ENCODE data around the gene GPX7. TPM values are rescaled to one million over a fixed set of nuclear protein-coding genes. Genes with fewer than 3 reads are reported as not detected.

Gene GPX7
- total RNA-seq, 1 donor: 73.5 TPM

DNA sequence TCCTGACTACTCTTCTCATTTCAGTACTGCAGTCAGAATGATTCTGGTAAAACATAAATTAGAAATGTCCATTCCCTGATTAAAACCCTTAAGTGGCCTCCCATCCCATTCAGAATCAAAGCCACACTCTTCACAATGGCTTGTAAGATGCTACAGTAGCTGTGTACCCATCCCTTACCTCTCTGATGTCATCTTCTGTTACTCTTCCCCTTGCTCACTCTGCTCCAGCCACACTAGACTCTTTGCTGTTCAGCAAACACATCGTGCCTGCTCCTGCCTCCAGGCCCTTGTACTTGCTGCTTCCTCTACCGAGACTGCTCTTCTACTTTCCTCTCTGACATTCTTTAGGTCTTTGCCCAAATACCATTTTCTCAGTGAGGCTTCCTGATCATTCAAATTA is 4.3 kb upstream of the GPX7 start:
- H3K27ac ChIP-seq (ENCODE audit: low read depth, low read length): no peak overlapping the region
- no peaks in the 10 kb centered on the region for H3K9me3 ChIP-seq (ENCODE audit: low read depth, low read length)
- no peaks in the 10 kb centered on the region for H4K20me1 ChIP-seq (ENCODE audit: insufficient read depth, low read length)
- H3K4me2 ChIP-seq (ENCODE audit: insufficient read depth, low read length): no peak overlapping the region
- H3K27me3 ChIP-seq (ENCODE audit: insufficient read depth, low read length): peaks cover 4% of the 10 kb centered on the region
- DNase-seq (ENCODE audit: insufficient read length, low spot score, missing footprints): no peak
- H3K4me1 ChIP-seq (ENCODE audit: insufficient read depth, low read length): peaks cover 9% of the 10 kb centered on the region
- no peak overlapping the region for H3K4me3 ChIP-seq (ENCODE audit: insufficient read depth, low read length)
- no peak overlapping the region for H2AFZ ChIP-seq (ENCODE audit: low read length)
- peaks cover 6% of the 10 kb centered on the region for H3K79me2 ChIP-seq (ENCODE audit: insufficient read depth, low read length)
- no peaks in the 10 kb centered on the region for H3K36me3 ChIP-seq (ENCODE audit: insufficient read depth, low read length)
- TF ChIP-seq, protein P1, sequence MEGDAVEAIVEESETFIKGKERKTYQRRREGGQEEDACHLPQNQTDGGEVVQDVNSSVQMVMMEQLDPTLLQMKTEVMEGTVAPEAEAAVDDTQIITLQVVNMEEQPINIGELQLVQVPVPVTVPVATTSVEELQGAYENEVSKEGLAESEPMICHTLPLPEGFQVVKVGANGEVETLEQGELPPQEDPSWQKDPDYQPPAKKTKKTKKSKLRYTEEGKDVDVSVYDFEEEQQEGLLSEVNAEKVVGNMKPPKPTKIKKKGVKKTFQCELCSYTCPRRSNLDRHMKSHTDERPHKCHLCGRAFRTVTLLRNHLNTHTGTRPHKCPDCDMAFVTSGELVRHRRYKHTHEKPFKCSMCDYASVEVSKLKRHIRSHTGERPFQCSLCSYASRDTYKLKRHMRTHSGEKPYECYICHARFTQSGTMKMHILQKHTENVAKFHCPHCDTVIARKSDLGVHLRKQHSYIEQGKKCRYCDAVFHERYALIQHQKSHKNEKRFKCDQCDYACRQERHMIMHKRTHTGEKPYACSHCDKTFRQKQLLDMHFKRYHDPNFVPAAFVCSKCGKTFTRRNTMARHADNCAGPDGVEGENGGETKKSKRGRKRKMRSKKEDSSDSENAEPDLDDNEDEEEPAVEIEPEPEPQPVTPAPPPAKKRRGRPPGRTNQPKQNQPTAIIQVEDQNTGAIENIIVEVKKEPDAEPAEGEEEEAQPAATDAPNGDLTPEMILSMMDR (IDR thresholded peaks at IDR 0.05; ENCODE audit: extremely low read depth, low read depth, low read length): no peak

DNA sequence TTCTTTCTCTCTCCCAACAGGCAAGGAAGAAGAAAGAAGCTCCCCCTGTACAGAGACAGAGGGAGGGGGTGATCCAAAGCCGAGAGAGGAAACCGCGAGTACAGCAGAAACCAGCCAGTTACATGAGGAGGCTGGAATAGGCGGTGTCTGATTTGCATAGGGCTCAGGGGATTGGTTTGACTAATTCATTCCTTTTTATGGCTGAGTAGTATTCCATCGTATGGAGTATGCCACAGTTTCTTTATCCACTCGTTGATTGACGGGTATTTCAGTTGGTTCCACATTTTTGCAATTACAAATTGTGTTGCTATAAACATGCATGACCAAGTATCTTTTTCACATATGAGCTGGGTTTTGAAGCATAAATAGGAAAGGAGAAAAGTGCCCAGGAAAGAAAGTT is 3.4 kb upstream of the GPX7 start:
- no peak overlapping the region for H3K27ac ChIP-seq (ENCODE audit: low read depth, low read length)
- H3K4me2 ChIP-seq (ENCODE audit: insufficient read depth, low read length): no peak overlapping the region
- peaks cover 4% of the 10 kb centered on the region for H3K27me3 ChIP-seq (ENCODE audit: insufficient read depth, low read length)
- no peak overlapping the region for H2AFZ ChIP-seq (ENCODE audit: low read length)
- H3K36me3 ChIP-seq (ENCODE audit: insufficient read depth, low read length): no peaks in the 10 kb centered on the region
- no peak for DNase-seq (ENCODE audit: insufficient read length, low spot score, missing footprints)
- H4K20me1 ChIP-seq (ENCODE audit: insufficient read depth, low read length): no peaks in the 10 kb centered on the region
- H3K4me1 ChIP-seq (ENCODE audit: insufficient read depth, low read length): peaks cover 17% of the 10 kb centered on the region
- H3K4me3 ChIP-seq (ENCODE audit: insufficient read depth, low read length): no peak overlapping the region
- H3K9me3 ChIP-seq (ENCODE audit: low read depth, low read length): no peaks in the 10 kb centered on the region
- peaks cover 14% of the 10 kb centered on the region for H3K79me2 ChIP-seq (ENCODE audit: insufficient read depth, low read length)
- TF ChIP-seq, protein P1 (IDR thresholded peaks at IDR 0.05; ENCODE audit: extremely low read depth, low read depth, low read length): no peak

DNA sequence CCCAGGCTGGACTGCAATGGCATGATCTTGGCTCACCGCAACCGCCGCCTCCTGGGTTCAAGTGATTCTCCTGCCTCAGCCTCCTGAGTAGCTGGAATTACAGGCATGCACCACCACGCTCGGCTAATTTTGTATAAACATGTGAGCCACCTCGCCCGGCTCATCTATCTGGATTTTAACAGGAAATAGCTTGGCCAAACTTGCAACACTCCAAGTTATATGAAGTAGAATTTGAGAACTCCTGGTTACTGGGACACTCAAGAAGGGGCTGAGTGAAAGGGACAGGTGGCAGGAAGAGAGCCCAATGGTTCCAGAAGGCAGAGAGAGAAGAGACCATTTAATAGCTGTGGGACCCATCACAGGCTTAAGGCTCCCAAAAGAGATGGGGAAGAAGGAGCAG is 2.9 kb upstream of the GPX7 start:
- Histone ChIP-seq H3K79me2 (ENCODE audit: insufficient read depth, low read length) (peaks cover 18% of the 10 kb centered on the region), H3K9me3 (ENCODE audit: low read depth, low read length) (no peaks in the 10 kb centered on the region), H3K4me3 (ENCODE audit: insufficient read depth, low read length) (no peak overlapping the region), H3K27ac (ENCODE audit: low read depth, low read length) (no peak overlapping the region), H4K20me1 (ENCODE audit: insufficient read depth, low read length) (no peaks in the 10 kb centered on the region), H3K27me3 (ENCODE audit: insufficient read depth, low read length) (peaks cover 4% of the 10 kb centered on the region), H2AFZ (ENCODE audit: low read length) (no peak overlapping the region), H3K4me2 (ENCODE audit: insufficient read depth, low read length) (no peak overlapping the region), H3K36me3 (ENCODE audit: insufficient read depth, low read length) (no peaks in the 10 kb centered on the region), H3K4me1 (ENCODE audit: insufficient read depth, low read length) (peaks cover 20% of the 10 kb centered on the region)
- DNase-seq (ENCODE audit: insufficient read length, low spot score, missing footprints): no peak
- TF ChIP-seq, protein P1 (IDR thresholded peaks at IDR 0.05; ENCODE audit: extremely low read depth, low read depth, low read length): no peak

DNA sequence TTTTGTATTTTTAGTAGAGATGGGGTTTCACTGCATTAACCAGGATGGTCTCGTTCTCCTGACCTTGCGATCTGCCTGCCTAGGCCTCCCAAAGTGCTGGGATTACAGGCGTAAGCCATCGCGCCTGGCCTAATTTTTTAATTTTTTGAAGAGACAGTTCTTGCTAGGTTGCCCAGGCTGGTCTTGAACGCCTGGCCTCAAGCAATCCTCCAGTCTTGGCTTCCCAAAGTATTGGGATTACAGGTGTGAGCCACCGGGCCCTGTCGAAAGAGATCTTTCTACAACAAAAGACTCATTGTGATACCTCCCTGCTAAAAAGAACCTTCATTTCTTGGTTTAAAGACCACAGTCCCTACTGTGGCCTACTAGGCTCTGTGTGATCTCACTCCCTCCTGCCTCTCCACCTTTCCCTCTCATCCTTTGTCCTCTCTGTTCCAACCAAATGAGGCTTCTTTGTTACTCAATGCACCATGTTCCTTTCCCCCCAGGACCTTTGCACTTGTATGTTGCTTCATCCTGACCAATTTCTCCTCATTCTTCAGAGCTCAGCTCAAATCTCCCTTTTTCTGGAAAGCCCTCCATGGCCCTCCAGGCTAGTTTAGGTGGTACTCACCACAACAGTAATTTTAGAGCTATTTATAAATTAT is 1.5 kb upstream of the GPX7 start:
- no peak overlapping the region for H3K4me3 ChIP-seq (ENCODE audit: insufficient read depth, low read length)

More for the DNA sequence above, 1.5 kb upstream of the GPX7 start:
- Histone ChIP-seq H3K9me3 (ENCODE audit: low read depth, low read length) (no peaks in the 10 kb centered on the region), H3K27ac (ENCODE audit: low read depth, low read length) (no peak overlapping the region), H3K4me1 (ENCODE audit: insufficient read depth, low read length) (peaks cover 20% of the 10 kb centered on the region), H3K27me3 (ENCODE audit: insufficient read depth, low read length) (no peaks in the 10 kb centered on the region), H2AFZ (ENCODE audit: low read length) (no peak overlapping the region), H3K36me3 (ENCODE audit: insufficient read depth, low read length) (no peaks in the 10 kb centered on the region), H4K20me1 (ENCODE audit: insufficient read depth, low read length) (no peaks in the 10 kb centered on the region), H3K4me2 (ENCODE audit: insufficient read depth, low read length) (no peak overlapping the region), H3K79me2 (ENCODE audit: insufficient read depth, low read length) (peaks cover 20% of the 10 kb centered on the region)
- DNase-seq (ENCODE audit: insufficient read length, low spot score, missing footprints): no peak
- TF ChIP-seq, protein P1 (IDR thresholded peaks at IDR 0.05; ENCODE audit: extremely low read depth, low read depth, low read length): no peak

Measured in osteoblast (primary cell).